Measurements from ENCODE around the gene SAMD9L. TPM values are rescaled to one million over a fixed set of nuclear protein-coding genes. Genes with fewer than 3 reads are reported as not detected.

SAMD9L gene
- total RNA-seq, 1 donor from 2014 or later: 8.6 TPM

- peaks cover 31% of the 10 kb centered on the region for H3K4me1 ChIP-seq
- DNase-seq (ENCODE audit: extremely low spot score in 2 of 2): no peak
- H3K4me3 ChIP-seq: no peak overlapping the region
- intact Hi-C loops (cut with DNase I): no loop called here
- TF ChIP-seq CTCF (IDR thresholded peaks at IDR 0.05) (no peak), POLR2A (IDR thresholded peaks at IDR 0.05) (no peak), POLR2AphosphoS5 (IDR thresholded peaks at IDR 0.05; ENCODE audit: insufficient read depth in 1 of 2, low read depth in 1 of 2) (no peak)
- H3K36me3 ChIP-seq: no peaks in the 10 kb centered on the region
- no peak overlapping the region for H3K27ac ChIP-seq
- H3K9me3 ChIP-seq: no peaks in the 10 kb centered on the region
- no peaks in the 10 kb centered on the region for H3K27me3 ChIP-seq
Observed at GRCh38 chr7:93120592-93121549, 27.3 kb downstream of the SAMD9L start.

GRCh38 chr7:93119191-93119905, 28.8 kb downstream of the SAMD9L start:
- Histone ChIP-seq H3K36me3 (no peaks in the 10 kb centered on the region), H3K9me3 (no peaks in the 10 kb centered on the region), H3K27me3 (no peaks in the 10 kb centered on the region), H3K27ac (no peak overlapping the region), H3K4me1 (peaks cover 39% of the 10 kb centered on the region), H3K4me3 (no peak overlapping the region)
- TF ChIP-seq CTCF (IDR thresholded peaks at IDR 0.05) (no peak), POLR2AphosphoS5 (IDR thresholded peaks at IDR 0.05; ENCODE audit: insufficient read depth in 1 of 2, low read depth in 1 of 2) (no peak)
- intact Hi-C loops (cut with DNase I): no loop called here
- DNase-seq (ENCODE audit: extremely low spot score in 2 of 2): no peak

DNA sequence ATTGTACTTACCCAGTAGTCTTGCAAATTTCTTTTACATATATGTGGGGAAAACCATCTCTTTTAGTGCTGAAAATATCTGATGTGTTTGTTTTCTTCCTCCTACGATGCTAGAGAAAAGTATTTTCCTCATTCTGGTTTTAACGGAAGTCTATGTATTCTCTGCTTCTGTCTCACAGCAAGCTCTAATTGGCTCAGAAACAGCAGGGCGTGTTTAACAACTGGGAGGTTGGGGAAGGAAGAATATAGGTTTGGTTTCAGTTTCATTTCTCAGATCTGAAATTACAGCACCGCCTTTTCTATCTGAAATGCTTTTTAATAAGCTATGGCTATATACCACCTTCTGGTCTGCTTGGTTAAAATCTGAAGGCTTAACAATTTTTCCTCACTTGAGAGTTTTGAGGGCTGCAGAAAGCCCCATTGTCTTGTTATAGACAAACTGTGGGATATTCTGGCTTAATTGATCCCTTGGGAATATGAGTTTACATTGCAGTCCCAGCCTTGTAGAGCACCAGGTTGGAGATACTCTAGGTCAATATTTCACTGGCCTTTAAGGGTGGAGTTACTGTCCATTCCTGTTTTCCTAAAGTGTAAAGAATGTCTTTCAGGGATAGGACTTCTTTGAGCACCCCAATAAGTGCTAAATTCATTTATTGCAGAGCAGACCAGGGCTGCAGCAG, 30.2 kb downstream of the SAMD9L start, which contains the start of gene SAMD9:
SAMD9 (minus strand) TSS at position 128 of the 679 bp plus-strand sequence. CDS start 11,882 bp downstream, outside the sequence.
- H3K4me3 ChIP-seq: peak within 1 kb of the TSS; percentile 40 to 47
- H3K4me1 ChIP-seq: peaks cover 39% of the 10 kb centered on the region
- H3K9me3 ChIP-seq: no peaks in the 10 kb centered on the region
- DNase-seq (ENCODE audit: extremely low spot score in 2 of 2): no peak
- intact Hi-C loops (cut with DNase I): no loop called here
- no peaks in the 10 kb centered on the region for H3K27me3 ChIP-seq
- peak in 1 of 2 donors; percentile 80 for TF ChIP-seq POLR2AphosphoS5 (IDR thresholded peaks at IDR 0.05; ENCODE audit: insufficient read depth in 1 of 2, low read depth in 1 of 2)
- no peak for TF ChIP-seq CTCF (IDR thresholded peaks at IDR 0.05)
- peaks cover 0 to 9% of the 10 kb centered on the region in 2 donors for H3K36me3 ChIP-seq
- H3K27ac ChIP-seq: peak within 1 kb of the TSS; percentile 72

GRCh38 chr7:93117327-93117726, 30.9 kb downstream of the SAMD9L start:
- Histone ChIP-seq H3K36me3 (peaks cover 0 to 11% of the 10 kb centered on the region in 2 donors), H3K27ac (peak overlapping the region; percentile 72), H3K27me3 (no peaks in the 10 kb centered on the region), H3K4me1 (peaks cover 39% of the 10 kb centered on the region), H3K9me3 (no peaks in the 10 kb centered on the region), H3K4me3 (peak overlapping the region; percentile 40 to 47)
- TF ChIP-seq CTCF (IDR thresholded peaks at IDR 0.05) (no peak), POLR2AphosphoS5 (IDR thresholded peaks at IDR 0.05; ENCODE audit: insufficient read depth in 1 of 2, low read depth in 1 of 2) (no peak), POLR2A (IDR thresholded peaks at IDR 0.05) (no peak)
- no peak for DNase-seq (ENCODE audit: extremely low spot score in 2 of 2)
- intact Hi-C loops (cut with DNase I): no loop called here
